GM12873 (cell line): ENCODE measurements around the gene IRF9.

ENCODE experiments used
- TF ChIP-seq, protein P1 (sequence below): IDR thresholded peaks from 2 replicates; pipeline ENCODE4 v1.5.1; 2012; ENCODE audit warnings: low read depth, mild to moderate bottlenecking, moderate library complexity, low read length, control low read depth; ENCODE audit not compliant: insufficient read depth; ENCODE audit errors: missing control alignments

The IRF9 gene

DNA sequence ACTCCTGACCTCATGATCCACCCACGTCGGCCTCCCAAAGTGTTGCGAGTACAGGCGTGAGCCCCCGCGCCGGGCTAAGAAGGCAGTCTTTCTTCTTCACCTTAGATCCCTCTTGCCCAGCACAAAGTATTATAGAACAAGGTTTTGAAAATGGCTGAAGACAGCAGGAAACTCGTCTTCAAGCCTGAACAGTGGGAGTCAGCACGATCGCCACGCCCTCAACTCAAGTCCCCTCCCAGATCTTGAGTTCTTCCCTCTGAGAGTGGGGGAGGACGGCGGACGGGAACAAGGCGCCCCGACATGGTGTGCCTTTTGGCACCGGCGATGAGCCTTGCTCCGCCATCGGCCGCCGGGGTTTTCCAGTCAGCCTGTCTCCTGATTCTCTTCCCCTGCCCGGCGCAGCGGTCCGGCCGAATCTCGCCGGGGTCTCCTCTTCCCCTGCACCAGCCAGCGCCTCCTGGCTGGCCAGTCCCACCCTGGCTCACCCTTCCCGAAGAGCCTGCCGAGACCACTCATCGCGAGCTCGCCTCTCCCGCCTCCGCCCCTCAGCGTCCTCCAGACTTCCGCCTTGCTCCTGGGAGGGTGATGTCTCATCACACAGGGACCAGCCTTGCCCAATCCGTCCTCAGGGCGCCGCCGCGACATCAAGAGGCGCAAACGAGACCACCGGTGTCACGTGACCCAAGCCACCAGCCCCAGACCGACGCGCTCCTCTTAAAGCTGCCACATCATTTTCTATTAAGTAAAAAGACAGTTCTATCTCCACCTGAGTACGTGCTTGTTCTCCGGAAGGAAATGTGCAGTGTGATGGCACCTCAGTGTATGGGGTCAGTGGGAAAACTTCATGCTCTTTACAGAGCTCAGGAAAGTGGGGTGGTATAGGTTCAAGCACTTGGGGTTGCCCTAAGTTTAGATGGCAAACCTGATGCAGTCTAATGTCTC is 52.1 kb downstream of the IRF9 start, which contains the start of gene CHMP4A:
Gene CHMP4A, minus strand, starts transcription at position 565 of the 942 bp plus-strand sequence. Its CDS starts 49 bp downstream, at position 516.
- TF ChIP-seq, protein P1, sequence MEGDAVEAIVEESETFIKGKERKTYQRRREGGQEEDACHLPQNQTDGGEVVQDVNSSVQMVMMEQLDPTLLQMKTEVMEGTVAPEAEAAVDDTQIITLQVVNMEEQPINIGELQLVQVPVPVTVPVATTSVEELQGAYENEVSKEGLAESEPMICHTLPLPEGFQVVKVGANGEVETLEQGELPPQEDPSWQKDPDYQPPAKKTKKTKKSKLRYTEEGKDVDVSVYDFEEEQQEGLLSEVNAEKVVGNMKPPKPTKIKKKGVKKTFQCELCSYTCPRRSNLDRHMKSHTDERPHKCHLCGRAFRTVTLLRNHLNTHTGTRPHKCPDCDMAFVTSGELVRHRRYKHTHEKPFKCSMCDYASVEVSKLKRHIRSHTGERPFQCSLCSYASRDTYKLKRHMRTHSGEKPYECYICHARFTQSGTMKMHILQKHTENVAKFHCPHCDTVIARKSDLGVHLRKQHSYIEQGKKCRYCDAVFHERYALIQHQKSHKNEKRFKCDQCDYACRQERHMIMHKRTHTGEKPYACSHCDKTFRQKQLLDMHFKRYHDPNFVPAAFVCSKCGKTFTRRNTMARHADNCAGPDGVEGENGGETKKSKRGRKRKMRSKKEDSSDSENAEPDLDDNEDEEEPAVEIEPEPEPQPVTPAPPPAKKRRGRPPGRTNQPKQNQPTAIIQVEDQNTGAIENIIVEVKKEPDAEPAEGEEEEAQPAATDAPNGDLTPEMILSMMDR: no peak

DNA sequence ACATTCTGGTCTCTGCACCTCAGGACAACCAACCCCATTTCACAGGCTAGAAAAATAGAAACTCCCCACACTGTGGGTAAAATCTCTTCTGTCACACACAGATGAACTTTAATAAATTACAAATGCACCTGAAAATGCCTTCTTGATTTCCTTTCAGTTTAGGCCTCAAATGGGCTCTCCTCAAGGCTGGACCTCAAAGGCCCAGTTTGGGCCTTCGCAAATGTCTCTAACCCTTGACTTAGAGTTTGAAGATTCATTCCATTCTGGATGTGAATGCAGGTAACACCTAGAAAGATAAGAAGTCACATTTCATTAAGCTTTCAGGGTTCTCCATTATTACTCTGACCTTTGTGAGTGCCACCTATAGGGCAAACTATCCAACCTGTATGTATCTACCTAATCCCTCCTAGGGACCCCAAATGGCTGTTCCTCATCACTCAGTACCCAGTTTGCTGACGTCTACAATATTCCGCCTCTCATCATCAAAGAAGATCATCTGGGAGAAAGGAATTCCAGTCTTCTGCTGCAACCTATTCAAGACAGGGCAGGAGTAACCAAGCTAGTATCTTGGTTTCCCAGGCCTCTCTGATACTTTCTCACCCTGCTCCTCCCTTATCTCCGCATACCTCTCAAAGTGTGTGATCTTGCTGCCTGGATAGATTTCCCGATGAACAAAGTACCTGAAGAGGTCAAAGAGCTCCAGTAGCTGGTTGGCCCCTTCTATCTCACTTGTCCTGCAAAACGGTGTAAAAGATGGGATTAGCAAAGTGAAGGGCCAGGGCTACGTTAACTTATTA is 53.0 kb downstream of the IRF9 start:
- TF ChIP-seq, protein P1: no peak

DNA sequence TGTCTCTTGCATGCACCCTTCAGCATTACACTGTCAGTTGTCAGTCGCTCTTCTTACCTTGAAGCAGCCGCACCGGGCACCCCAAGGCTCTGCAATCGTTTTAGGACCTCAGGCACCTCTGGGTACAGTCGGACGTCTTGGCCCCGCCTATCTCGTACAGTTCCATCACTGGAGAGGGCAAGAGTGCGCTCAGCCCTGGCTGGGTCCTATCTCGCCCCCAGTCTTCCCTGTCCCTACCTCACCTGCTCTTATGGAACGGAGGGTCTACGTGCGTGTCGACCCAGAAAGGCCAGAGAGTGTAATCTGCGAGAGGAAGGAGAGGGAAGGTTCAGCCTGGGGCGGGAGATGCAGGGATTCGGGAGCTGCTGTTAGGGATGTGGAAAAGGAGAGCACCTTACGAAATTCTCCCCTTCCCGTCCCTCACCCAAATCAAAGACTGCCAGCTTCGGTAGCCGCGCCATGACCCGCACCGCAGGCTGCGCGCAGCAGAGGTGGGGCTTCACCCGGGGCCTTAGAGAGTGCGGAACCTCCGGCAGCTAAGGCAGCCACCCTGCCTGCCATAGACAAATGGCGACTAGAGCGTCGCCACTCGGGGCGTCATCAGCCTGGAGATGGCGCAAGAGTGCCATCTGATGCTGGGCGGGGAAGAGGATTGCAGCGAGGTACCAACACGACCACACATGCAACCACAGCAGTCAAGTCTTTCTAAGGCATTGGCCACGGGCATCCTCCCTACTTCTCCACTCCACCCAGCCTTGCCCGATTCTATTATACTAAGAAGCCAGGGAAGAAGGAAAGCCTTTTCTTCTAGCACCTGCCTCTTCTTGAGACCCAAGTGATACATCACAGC is 54.7 kb downstream of the IRF9 start, which contains the start of gene MDP1:
Gene MDP1, minus strand, starts transcription at position 572 of the 850 bp plus-strand sequence. Its CDS starts 111 bp downstream, at position 461.
- TF ChIP-seq, protein P1: peak; percentile 87
